Embryonic facial prominence (tissue), 1 donor: ENCODE measurements around the gene CSN2.
"Not testable (repeated sequence)": the region's sequence is repeated elsewhere in the genome, so short reads cannot be mapped to it uniquely, and the experiment has no call there.

Experiments used
- DNase-seq: peaks from one replicate; pipeline ENCODE4 v3.0.0-alpha.2; 2016; ENCODE audit errors: extremely low spot score

The CSN2 gene

GRCh38 chr4:69965628-69966027 lies at the start of gene CSN2:
CSN2 (minus strand) TSS chr4:69965728; CDS start chr4:69960995, 4,733 bp downstream.
- DNase-seq = no peak

DNA sequence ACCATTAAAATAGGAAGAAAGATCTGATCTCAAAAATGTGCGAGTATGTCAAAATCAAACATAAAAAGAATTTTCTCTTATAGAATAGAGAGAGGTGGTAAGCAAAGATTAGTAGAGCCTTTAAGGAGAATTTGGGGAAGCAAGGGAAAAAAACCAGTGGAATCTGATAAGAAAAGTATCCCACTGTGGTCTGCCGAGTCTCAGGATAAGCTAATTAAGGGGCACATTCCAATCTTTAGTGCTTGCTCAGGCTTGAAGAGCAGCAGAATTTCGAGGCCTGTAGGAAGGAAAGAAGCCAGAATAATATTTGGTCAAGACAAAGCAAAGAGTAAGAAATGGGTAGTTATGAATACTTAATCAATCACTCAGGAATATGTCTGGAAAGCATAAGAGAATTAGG lies 43.2 kb upstream of the CSN2 start:
- DNase-seq = no peak

DNA sequence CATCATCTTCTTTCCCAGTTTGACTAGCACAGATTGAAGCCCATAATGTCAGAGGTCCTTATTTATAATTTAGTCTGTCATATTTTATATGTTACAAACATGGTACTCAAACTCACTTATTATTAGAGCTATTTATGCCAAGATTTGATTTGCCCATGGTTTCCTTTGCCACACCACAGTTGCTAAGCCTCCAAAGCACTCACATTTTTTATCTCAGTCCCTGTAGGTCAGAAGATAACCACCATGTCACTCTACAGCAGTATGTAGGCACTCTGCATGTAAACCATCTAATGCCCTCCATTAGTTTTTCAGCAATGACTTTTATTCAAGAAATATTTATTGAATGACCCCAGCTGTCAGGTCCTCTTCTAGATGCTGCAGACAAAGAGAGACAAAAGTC lies 37.0 kb upstream of the CSN2 start:
- DNase-seq = no peak

- no peak for DNase-seq
These were observed 35.2 kb upstream of the CSN2 start for GRCh38 chr4:70000711-70001110.

GRCh38 chr4:69999420-69999819 lies 33.9 kb upstream of the CSN2 start:
- no peak for DNase-seq

DNA sequence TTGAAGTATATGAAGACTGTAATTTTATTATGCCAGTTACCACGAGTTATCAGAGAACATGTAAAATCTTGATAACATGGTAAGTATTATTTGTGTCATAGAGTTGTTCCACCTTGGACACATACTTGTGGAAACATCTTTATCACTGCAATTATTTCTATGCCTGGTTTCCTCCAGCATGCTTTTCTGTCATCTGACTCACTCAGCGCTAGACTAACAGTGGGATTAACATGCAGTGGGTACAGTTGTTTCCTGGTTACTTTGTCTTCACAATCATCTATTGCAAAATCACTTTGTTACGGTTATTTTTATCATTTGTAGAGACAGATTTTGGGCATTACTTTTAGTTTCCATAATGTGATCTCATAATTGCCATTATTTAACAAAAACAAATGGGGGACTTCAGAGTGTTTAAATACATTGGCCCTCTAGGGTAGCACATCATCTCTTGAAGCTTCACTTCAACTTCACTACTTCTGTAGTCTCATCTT lies 30.0 kb upstream of the CSN2 start, which contains the start of gene STATH:
Gene STATH, plus strand, starts transcription at position 441 of the 491 bp plus-strand sequence. CDS start 2,472 bp downstream, outside the sequence.
- no peak for DNase-seq

DNA sequence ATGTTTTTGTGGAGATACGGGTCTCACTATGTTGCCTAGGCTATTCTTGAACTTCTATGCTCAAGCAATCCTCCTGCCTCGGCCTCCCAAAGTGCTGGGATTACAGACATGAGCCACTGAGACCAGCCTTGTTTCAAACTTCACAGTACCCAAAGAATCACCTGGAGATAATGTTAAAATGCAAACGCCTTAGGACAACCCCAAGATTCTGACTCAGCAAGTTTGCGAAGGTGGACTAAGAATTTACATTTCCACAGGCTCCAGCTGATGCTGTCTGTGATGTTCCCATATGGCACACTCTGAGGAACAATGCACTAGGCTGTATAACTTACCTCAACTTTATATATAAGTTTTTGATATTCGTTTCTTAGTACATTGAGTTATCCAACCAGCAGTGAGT lies 29.3 kb upstream of the CSN2 start:
- DNase-seq = no peak

GRCh38 chr4:69991016-69991415 lies 25.5 kb upstream of the CSN2 start:
- DNase-seq = no peak

- no peak for DNase-seq
These were observed 21.1 kb upstream of the CSN2 start for GRCh38 chr4:69986663-69987062.

DNA sequence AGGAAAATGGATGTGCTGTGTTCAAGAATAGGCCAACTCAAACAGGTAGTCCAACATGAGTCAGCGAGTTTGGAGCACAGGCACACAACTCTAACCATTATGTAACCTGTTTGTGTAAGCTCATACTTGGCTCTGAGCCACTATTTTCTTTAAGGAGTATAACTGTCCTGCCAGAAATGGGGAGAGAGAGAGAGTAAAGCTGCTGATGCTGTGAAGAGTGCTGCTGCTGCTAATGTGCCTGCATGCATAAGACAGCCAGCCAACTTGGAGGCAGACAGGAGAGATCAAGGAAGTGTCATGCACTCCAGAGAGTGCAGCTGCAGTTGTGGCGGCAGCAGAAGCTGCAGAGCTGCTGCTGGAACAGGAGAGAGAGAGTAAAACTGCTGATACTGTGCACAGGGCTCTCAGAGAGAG lies 18.5 kb upstream of the CSN2 start:
- DNase-seq = no peak

GRCh38 chr4:69977582-69977981 lies 12.1 kb upstream of the CSN2 start:
- DNase-seq = no peak

GRCh38 chr4:69974631-69975030 lies 9.1 kb upstream of the CSN2 start:
- DNase-seq = no peak

DNA sequence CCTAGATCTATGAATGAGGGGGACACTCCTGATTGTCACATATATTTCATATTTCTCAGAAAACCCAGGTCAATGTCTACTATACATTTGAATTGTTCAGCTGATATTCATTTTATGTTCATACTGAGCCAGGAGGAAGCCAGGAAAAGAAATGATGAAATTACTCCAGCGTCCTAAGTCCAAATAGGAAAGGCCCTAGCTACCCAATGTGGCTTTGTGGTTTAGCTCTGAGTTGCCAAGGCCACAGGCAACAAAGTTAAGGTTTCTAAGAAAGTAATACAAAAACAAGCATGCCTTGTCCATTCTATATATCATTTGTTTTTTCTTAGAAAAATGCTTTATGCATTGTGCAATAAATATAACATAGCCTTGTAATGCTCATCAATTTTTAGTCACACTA lies 4.5 kb upstream of the CSN2 start:
- DNase-seq = no peak

- no peak for DNase-seq
These were observed 8.3 kb downstream of the CSN2 start for GRCh38 chr4:69957209-69957608.

- DNase-seq = no peak
These were observed 13.9 kb downstream of the CSN2 start for GRCh38 chr4:69951602-69952001.

GRCh38 chr4:69936566-69936965 lies 29.0 kb downstream of the CSN2 start:
- no peak for DNase-seq

DNA sequence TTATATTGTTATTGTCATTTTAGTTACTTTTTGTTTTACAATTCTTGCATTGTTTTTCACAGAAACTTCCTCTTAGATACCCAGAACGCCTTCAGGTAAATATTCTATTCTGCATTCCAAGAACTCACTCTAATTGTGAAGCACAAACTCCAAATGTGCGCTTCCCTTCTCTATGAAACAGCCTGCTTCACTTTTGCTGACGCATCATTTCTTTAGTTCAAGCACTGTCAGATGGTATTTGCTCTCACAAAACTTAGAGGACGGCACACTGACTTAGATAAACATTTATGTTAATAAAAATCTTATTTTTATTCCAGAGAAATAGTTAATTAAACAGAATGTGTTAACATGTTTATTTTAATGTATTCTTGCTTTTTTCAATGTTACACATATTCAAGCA lies 31.4 kb downstream of the CSN2 start:
- DNase-seq = no peak

DNA sequence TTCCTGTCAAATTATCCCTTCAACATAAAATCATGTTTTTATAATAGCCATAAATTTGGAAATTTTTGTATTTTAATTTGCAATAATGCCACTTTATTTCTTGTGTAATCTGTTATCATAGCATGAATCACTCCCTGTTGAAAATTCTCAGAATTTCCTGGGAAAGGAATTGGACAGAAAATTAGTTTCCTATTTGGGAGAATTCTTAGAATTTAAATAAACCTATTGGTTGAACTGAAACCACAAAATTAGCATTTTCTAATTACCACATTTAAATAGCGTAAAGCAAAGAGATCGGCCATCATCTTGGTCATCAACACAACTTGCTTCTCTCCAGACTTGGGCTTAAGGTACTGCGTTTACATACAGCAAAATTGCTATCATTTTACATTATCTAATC lies 34.8 kb downstream of the CSN2 start, which contains the start of gene CSN1S1:
Gene CSN1S1, plus strand, starts transcription at position 301 of the 400 bp plus-strand sequence. CDS start 1,488 bp downstream, outside the sequence.
- no peak for DNase-seq

- DNase-seq = not testable (repeated sequence)
These were observed 41.6 kb downstream of the CSN2 start for GRCh38 chr4:69923782-69924410.

- DNase-seq = no peak
These were observed 44.7 kb downstream of the CSN2 start for GRCh38 chr4:69920874-69921273.

DNA sequence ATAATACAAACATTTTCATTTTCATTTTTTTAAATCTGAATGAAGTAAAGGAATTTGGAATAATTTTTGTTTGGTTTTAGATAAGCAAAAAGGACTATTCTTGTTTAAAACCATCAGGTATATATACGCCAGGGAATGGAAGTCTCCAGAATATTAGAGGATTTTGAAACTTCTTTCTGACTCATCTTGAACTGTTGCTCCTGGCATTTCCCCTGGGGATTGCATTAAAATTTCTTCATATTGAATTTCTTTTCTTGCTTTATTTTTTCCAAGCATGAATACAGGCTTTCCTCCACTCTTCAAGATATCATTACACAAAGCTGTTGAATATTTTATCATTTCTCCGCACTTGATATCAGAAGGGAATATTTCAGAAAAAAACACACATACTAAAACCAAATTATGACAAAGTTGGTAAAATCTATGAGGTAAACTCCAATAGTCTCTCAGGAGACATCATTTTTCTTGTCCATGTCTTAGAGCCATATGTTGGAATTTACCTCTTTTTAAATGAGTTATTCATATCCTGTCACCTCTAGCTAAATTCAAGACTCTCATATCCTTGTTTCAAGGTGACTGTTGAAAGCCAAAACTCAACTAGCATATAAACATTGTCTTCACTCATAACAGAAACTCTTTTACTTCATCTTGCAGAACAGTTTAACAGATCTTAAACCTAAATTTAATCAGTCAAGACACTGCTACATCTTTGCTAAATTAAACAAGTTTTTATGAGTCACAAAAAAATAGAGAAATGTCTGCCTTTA lies 55.3 kb downstream of the CSN2 start:
- no peak for DNase-seq

DNA sequence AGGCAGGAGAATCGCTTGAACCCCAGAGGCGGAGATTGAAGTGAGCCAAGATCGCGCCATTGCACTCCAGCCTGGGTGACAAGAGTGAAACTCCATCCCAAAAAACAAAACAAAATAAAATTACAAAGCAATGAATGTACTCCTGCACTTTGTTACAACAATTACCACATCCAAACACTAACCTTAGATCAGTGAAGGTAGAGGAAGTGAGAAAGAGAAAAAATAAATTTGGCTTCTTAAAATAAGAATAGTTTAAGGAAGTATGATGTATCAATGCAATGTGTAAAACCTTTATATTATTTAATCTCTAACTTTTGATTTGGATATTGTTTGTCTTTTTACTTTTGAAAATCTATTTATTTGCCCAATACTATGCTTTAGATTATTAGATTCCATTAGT lies 56.3 kb downstream of the CSN2 start:
- no peak for DNase-seq

GRCh38 chr4:69907151-69907550 lies 58.4 kb downstream of the CSN2 start:
- no peak for DNase-seq
